Neutrophil (primary cell): ENCODE results near the gene TBATA.

Experiments
- H3K27ac ChIP-seq: fragments of 200-600 bp; sonication (generic); 2 replicates; pipeline ENCODE4 v1.5.1; 2016; ENCODE audit warnings: mild to moderate bottlenecking, moderate library complexity
- H3K27me3 ChIP-seq: fragments of 200-600 bp; sonication (generic); 2 replicates; pipeline ENCODE4 v1.6.0; 2016; ENCODE audit warnings: mild to moderate bottlenecking
- H3K36me3 ChIP-seq: fragments of 200-600 bp; sonication (generic); 2 replicates; pipeline ENCODE4 v1.5.1; 2017
- H3K4me1 ChIP-seq, 2 experiments: fragments of 200-600 bp in 1 of 2; sonication (generic) in 1 of 2; 1 replicate in 1 of 2; 2 replicates in 1 of 2; pipeline versions ENCODE4 v1.5.1 to v1.6.1; 2013 to 2016; ENCODE audit warnings: low read depth in 1 of 2, low read length in 1 of 2, mild to moderate bottlenecking in 1 of 2, moderate library complexity in 1 of 2; ENCODE audit not compliant: control insufficient read depth in 1 of 2, insufficient read depth in 1 of 2
- H3K4me3 ChIP-seq, 2 experiments: fragments of 200-600 bp in 1 of 2; sonication (generic) in 1 of 2; 1 replicate in 1 of 2; 2 replicates in 1 of 2; pipeline ENCODE4 v1.5.1; 2013 to 2016; ENCODE audit warnings: low read depth in 1 of 2, low read length in 1 of 2, mild to moderate bottlenecking in 1 of 2, moderate library complexity in 1 of 2
- H3K9me3 ChIP-seq: fragments of 200-600 bp; sonication (generic); 2 replicates; pipeline ENCODE4 v1.5.1; 2016
- CTCF ChIP-seq: fragments of 200-600 bp; sonication (generic); IDR thresholded peaks from 2 replicates; pipeline ENCODE4 v1.5.1; 2016; ENCODE audit warnings: antibody characterized with exemption

The TBATA gene

DNA sequence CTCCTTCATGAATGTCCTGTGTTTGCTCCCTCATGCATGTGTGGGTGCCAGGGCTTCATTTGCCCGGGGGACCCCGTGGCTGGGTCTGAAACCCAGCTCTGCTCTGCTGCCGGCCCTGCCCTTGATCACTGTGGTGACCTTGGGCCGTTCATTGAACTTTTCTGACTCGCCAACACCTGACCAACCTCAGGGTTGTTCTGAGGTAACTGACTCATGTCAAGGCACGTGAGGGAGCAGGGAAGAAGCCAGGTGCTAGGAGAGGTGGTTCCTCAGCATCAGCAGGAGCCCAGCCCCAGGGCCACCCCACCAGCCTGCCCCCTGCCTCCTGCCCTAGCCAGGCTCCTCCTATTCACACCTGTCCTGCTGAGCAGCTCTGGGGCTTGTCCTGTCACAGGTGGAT, 47.9 kb downstream of the TBATA start:
- H3K4me1 ChIP-seq: no peaks in the 10 kb centered on the region
- TF ChIP-seq CTCF: no peak
- no peaks in the 10 kb centered on the region for H3K9me3 ChIP-seq
- H3K27me3 ChIP-seq: no peaks in the 10 kb centered on the region
- no peak overlapping the region for H3K27ac ChIP-seq
- no peak overlapping the region for H3K4me3 ChIP-seq
- no peaks in the 10 kb centered on the region for H3K36me3 ChIP-seq

DNA sequence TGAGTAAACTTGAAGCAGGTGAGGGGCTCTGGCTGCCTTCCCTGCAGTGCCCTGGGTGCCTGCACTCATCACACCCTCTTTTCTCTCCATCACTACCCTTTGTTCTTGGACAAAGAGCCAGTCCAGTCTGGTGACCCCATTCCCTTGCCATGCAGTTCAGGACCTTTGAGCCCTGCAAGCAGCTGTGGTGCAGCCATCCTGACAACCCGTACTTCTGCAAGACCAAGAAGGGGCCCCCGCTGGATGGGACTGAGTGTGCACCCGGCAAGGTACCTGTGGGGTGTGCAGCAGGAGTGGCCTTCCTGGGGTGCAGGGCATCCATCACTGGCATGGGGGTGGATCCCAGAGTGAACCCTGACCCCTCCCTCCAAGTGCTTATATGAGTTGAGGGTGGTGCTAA, 48.7 kb downstream of the TBATA start:
- Histone ChIP-seq H3K4me3 (no peak overlapping the region), H3K27me3 (no peaks in the 10 kb centered on the region), H3K4me1 (no peaks in the 10 kb centered on the region), H3K36me3 (no peaks in the 10 kb centered on the region), H3K27ac (no peak overlapping the region), H3K9me3 (no peaks in the 10 kb centered on the region)
- no peak for TF ChIP-seq CTCF

DNA sequence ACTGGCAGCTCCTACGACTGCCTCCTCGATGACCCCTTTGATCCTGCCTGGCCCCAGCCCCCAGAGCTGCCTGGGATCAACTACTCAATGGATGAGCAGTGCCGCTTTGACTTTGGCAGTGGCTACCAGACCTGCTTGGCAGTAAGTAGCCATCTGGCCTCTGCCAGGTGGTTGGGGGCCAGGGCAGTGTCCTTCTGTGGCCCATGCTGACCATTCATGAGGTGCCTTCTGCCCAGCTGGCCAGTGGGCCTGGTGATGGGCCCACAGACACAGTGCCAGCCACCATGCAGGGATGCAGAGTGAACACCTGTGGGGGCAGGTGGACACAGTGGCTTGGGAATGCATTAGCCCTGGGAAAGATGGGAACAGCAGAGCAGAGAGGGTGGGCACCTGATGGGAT, 50.0 kb downstream of the TBATA start:
- no peaks in the 10 kb centered on the region for H3K27me3 ChIP-seq
- H3K9me3 ChIP-seq: no peaks in the 10 kb centered on the region
- H3K4me3 ChIP-seq: no peak overlapping the region
- TF ChIP-seq CTCF: no peak
- no peak overlapping the region for H3K27ac ChIP-seq
- no peaks in the 10 kb centered on the region for H3K36me3 ChIP-seq
- no peaks in the 10 kb centered on the region for H3K4me1 ChIP-seq

DNA sequence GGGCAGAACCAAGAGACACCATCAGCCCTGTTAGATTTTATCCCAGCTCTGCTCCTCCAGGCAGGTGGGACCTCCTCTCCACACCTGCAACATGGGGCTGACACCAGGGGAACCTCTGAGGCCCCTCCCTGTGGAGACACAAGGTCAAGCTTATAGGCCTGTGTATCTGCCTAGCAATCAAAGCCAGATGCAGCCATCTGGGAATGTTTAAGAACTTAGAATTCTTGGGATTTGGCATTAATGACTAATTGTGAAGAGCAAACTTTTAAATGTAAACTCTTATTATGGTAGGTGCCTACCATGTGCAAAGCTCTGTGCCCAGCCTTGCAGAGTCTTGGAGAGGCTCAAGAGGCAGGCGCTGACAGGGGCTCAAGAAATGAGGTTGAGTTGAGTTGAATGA, 52.1 kb downstream of the TBATA start:
- no peak overlapping the region for H3K4me3 ChIP-seq
- no peaks in the 10 kb centered on the region for H3K9me3 ChIP-seq
- no peaks in the 10 kb centered on the region for H3K36me3 ChIP-seq
- H3K27ac ChIP-seq: no peak overlapping the region
- H3K27me3 ChIP-seq: no peaks in the 10 kb centered on the region
- H3K4me1 ChIP-seq: no peaks in the 10 kb centered on the region
- TF ChIP-seq CTCF: no peak

DNA sequence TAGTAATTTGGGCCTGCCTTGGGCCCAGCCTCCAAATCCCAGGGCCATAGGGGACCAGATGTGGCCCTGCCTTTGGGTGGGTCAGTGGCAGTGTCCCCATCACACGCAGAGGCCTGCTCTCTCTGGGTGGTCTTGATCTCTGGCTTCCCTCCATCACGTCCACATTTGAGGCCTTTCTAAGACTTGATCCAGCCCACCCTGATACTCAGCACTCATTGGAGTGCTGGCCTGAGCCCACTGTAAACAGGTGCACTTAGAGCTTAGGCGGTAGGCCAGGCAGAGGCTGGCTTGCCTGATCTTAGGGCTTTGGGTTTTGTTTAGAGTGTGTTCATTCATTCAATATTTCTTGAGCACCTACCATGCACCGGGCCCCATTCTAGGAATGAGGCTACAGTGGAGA, 52.6 kb downstream of the TBATA start:
- Histone ChIP-seq H3K4me3 (no peak overlapping the region), H3K27ac (no peak overlapping the region), H3K9me3 (no peaks in the 10 kb centered on the region), H3K36me3 (no peaks in the 10 kb centered on the region), H3K4me1 (no peaks in the 10 kb centered on the region), H3K27me3 (no peaks in the 10 kb centered on the region)
- TF ChIP-seq CTCF: no peak

DNA sequence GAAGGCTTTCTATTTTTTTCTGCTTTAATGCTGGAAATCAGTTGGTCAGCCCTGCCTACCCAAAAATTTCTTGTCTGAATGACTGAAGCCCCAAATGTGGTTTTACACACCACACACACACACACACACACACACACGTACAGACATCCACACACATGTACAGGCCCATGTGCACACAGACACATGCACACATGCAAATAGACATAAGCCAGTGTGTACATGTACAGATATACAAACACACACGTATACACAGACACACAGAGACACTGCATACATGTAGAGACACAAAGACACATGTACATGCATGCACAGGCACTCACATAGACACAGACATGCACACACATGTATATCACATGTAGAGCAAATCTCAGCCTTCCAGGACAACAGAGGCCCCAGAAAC, 54.2 kb downstream of the TBATA start:
- Histone ChIP-seq H3K4me1 (no peaks in the 10 kb centered on the region), H3K4me3 (no peak overlapping the region), H3K27me3 (no peaks in the 10 kb centered on the region), H3K9me3 (no peaks in the 10 kb centered on the region), H3K27ac (no peak overlapping the region), H3K36me3 (no peaks in the 10 kb centered on the region)
- no peak for TF ChIP-seq CTCF
